Sciatic nerve (tissue), 2 donors: ENCODE results near the gene EEF1A2. TPM values are rescaled to one million over a fixed set of nuclear protein-coding genes. Genes with fewer than 3 reads are reported as not detected.

Experiments used
- ATAC-seq: fragments of 200-7000 bp; cut with Tn5 transposase; one replicate; pipeline ENCODE4 v1.9.1; 2020; ENCODE audit warnings: mild to moderate bottlenecking, moderate library complexity
- DNase-seq: peaks from one replicate; pipeline ENCODE4 v3.0.0-alpha.2; 2020; ENCODE audit warnings: low spot score
- intact Hi-C: fragments of 100-400 bp; cut with DNase I; formaldehyde crosslinking; loops from one replicate; pipeline ENCODE4 v1.14.2; 2022
- total RNA-seq: library from RNA; stranded (reverse); fragmentation: NEBNext Ultra II Directional; extraction: Animal tissue kit (Norgen Biotek cat#: 25700); gene quantifications from one replicate; pipeline ENCODE4 v1.2.1, GENCODE V29; 2021
- donor health status: DM: no; HTN: no; CAD: no.
- donor health status: DM: no; HTN: no; CAD: no.

The EEF1A2 gene
- total RNA-seq, 1 donor from 2014 or later = 0.45 TPM

- ATAC-seq (no peak), DNase-seq (no peak)
- intact Hi-C loops = no loop called here
Measured at GRCh38 chr20:63465380-63466249, 33.3 kb downstream of the EEF1A2 start.

DNA sequence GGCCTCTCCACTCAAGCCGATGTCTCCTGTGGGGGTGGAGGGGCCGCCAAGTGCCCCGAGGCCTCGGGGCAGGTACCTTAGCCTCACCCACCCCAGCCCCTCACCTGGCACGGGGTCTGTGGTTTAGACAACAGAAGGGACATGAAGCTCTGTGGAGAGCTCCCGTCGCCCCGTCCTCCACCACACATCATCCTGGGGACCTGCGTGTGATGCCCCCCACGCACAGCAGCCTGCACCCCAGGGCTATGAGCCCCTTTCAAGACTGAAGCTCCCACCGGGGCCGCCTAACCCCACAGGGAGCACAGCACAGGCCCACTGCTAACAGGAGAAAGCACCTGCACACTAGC is 34.6 kb downstream of the EEF1A2 start:
- ATAC-seq (no peak), DNase-seq (no peak)
- intact Hi-C loops = no loop called here

GRCh38 chr20:63463400-63464288 is 35.2 kb downstream of the EEF1A2 start:
- intact Hi-C loops = no loop called here
- no peak for ATAC-seq
- DNase-seq = no peak

GRCh38 chr20:63462244-63462643 is 36.6 kb downstream of the EEF1A2 start:
- DNase-seq = no peak
- intact Hi-C loops = no loop called here
- no peak for ATAC-seq

GRCh38 chr20:63461104-63461763 is 37.6 kb downstream of the EEF1A2 start:
- ATAC-seq (no peak), DNase-seq (no peak)
- intact Hi-C loops = no loop called here

GRCh38 chr20:63459070-63459380 is 39.9 kb downstream of the EEF1A2 start:
- intact Hi-C loops = no loop called here
- ATAC-seq (no peak), DNase-seq (no peak)

DNA sequence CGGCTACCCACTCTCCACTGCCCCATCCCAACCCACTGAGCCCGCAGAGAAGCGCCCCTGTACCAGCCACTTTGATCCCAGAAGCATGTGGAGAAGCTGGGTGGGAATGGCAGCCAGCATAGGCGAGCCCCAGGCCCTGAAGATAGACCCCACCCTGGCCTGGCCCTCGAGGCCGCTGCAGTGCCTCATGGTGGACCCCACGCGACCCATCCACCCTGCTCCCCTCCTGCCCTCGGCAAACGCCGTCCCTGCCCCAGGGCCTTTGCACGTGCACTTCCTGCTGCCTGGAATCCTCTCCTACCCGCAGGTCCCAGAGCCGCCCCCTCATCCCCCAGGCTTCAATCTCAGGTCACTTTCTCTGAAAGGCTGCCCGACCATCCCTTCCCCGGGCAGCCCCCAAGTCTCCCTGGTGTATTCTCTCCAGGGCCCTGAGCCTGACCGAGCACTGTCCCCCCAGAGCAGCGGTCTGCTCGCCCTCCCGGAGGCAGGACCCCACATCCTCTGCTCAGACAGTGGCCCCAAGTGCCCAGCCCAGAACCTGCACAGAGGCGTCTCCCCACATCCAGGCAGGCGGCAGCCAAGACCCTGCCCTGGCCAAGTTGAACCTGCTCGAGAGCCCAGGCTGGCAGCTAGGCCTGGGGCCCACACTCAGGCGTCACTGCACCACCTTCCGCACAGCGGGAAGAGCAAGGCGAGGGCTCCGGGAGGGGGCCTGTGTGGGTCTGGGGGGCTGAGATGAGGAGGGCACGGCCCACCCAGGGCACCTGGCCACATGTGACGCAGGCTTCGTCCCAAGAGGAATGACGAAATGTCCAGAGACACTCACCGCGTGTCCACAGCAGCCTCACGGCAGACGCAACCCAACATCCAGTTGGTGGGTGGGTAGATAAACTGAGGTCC is 40.5 kb downstream of the EEF1A2 start:
- intact Hi-C loops = no loop called here
- DNase-seq = no peak
- no peak for ATAC-seq

DNA sequence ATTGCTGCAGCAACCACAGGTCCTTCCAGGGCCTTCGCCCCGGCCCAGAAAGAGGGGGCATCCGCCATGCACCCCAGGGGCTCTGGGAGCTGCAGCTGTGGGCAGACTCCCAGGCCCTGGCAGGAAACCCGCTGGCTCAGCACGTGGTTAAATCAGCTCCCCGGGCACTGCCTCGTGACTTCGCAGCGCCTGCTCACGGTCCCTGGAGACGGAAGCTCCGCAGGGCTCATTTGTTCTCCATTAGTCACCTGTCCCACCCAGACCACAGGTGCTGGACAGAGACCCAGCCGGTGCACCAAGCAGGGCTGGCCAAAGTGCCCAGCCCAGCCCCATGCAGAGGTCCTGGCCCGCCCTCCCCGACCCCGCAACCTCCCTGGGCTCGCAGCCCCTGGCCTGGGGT is 41.1 kb downstream of the EEF1A2 start:
- intact Hi-C loops = no loop called here
- no peak for ATAC-seq
- DNase-seq = no peak

- intact Hi-C loops = no loop called here
- ATAC-seq = no peak
Measured at GRCh38 chr20:63456429-63457284, 42.2 kb downstream of the EEF1A2 start.

GRCh38 chr20:63455568-63455859 is 43.4 kb downstream of the EEF1A2 start:
- DNase-seq (no peak), ATAC-seq (no peak)
- intact Hi-C loops = no loop called here

More at GRCh38 chr20:63456429-63457284, 42.2 kb downstream of the EEF1A2 start:
- no peak for DNase-seq

- intact Hi-C loops = no loop called here
- DNase-seq (no peak), ATAC-seq (no peak)
Measured at GRCh38 chr20:63454731-63455567, 43.9 kb downstream of the EEF1A2 start.

DNA sequence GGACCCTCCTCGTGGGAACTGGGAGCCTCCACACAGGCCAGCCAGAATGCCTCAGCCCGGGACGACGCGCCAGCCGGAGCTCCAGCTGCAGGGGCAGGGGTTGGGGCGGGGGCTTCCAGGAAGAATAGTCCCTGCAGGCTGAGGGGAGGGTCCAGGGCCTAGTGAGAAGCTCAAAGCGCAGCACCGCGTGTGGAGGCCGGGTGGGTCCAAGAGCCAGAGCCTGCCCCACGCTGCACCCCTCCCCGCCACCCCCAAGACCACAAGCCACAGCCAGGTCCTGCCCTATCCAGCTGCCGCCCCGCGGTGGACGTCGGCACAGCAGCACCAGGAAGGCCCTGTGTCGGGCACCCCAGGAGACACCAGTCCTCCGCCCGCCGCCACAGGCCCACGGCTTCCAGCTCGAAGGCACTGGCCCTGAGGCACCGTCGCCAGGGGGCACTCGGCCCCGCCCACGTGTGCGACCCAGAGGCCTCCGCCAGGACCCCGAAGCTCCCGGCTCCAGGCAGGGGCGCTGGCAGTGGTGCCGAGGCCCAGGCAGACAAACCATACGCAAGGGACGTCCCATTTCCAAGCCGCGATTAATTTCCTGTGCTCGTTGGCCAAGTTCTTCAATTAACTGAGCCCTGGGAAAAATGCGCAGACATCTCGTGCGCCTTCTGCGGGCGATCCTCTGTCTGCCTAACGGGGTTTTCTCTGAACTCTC is 45.9 kb downstream of the EEF1A2 start:
- intact Hi-C loops = no loop called here
- ATAC-seq (no peak), DNase-seq (no peak)

DNA sequence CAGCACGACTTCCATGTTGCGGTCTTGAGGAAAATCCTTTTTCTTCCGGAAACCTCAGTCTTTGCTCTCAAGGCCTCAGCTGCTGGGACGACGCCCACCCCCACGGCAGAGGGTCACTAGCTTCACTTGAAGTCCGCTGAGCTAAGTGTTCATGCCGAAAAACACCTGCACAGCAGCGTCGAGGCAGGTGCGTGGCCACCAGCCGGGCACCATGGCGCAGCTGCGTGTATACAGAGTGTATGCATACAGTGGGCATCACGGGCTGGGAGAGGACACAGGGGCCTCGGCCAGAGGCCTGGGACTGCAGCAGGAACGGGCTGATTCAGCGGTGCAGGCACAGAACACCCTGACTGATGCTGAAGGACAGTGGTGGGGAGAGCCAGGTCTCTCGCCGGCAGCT is 46.5 kb downstream of the EEF1A2 start:
- DNase-seq (no peak), ATAC-seq (no peak)
- intact Hi-C loops = no loop called here

GRCh38 chr20:63451821-63452220 is 47.1 kb downstream of the EEF1A2 start:
- intact Hi-C loops = no loop called here
- ATAC-seq (no peak), DNase-seq (no peak)

GRCh38 chr20:63449796-63450730 is 48.8 kb downstream of the EEF1A2 start:
- intact Hi-C loops = no loop called here

DNA sequence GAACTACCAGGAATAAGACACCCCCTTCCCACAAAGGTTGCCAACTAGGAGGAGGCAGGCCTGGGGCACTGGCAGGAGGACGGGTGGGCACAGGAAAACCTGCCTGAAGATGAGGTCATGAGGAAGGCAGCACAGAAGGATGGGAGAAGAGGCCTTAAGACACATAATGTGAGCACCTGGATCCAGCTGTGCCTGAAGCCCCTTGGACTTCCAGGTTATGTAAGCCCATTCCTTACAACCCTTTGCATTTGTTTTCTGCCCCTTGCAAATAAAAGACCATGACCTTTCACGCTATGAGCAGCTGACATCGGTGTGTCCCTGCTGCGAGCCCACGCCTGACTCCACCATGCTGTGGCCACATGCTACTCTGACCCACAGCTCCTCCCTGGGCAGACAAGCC is 49.9 kb downstream of the EEF1A2 start:
- ATAC-seq (no peak), DNase-seq (no peak)
- intact Hi-C loops = no loop called here

More at GRCh38 chr20:63449796-63450730, 48.8 kb downstream of the EEF1A2 start:
- DNase-seq (no peak), ATAC-seq (no peak)
